Adrenal gland (tissue), 5 donors: Measurements from ENCODE around the gene DPY19L2.
"Not testable (repeated sequence)": the region's sequence is repeated elsewhere in the genome, so short reads cannot be mapped to it uniquely, and the experiment has no call there.

Experiments
- CTCF ChIP-seq, 6 experiments: fragments of 450-650 bp in 4 of 6; fragments of 200-600 bp in 2 of 6; sonication (generic) in 1 of 6; IDR thresholded peaks; 1 replicate in 5 of 6; 2 replicates in 1 of 6; pipeline versions ENCODE4 v1.5.1 to v1.8.0; 2016 to 2021; ENCODE audit warnings: antibody characterized with exemption in 6 of 6, mild to moderate bottlenecking in 2 of 6, moderate library complexity in 1 of 6
- POLR2A ChIP-seq, 2 donors: fragments of 450-650 bp; IDR thresholded peaks; one replicate each; pipeline ENCODE4 v1.6.1; 2017; ENCODE audit warnings: antibody characterized with exemption in 2 of 2, mild to moderate bottlenecking in 2 of 2, moderate library complexity in 1 of 2
- donor health status: DM: no; HTN: no; CAD: no.

GRCh38 chr12:63682617-63683016 lies 14.3 kb upstream of the DPY19L2 start:
- not testable (repeated sequence) for TF ChIP-seq CTCF, POLR2A (IDR thresholded peaks at IDR 0.05)
